MM.1S (cell line): ENCODE data around the gene MACROD2.

Source experiments
- EZH2 ChIP-seq: fragments of 300-600 bp; sonication (generic); optimal IDR thresholded peaks from 2 replicates; pipeline ENCODE3; 2017; ENCODE audit warnings: low read depth, mild to moderate bottlenecking, antibody characterized with exemption, low read length, mixed read lengths
- TF ChIP-seq, protein P1 (sequence below): fragments of 300-600 bp; sonication (generic); IDR thresholded peaks from 2 replicates; pipeline ENCODE4 v1.5.1; 2016; ENCODE audit warnings: antibody characterized with exemption, low read length, mixed read lengths

DNA sequence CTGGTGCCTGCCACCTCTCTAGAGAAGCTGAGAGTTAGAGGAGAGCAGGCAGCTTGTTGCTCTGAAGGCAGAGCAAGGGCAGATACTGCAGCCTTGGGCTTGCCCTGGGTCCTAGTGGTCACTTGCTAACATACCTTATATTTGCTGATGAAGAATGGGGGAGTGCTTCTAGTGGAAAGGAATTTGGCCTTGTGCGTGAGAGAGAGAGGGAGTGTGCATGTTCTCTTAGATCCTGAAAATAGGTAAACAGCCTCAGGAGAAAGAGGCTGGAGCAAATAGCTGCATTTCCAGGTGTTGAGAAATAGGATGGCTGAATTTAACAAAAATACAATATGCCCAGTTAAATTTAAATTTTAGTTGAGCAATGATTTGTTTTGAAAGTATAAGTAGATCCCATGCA lies 1066.6 kb downstream of the MACROD2 start:
- TF ChIP-seq EZH2: no peak
- TF ChIP-seq, protein P1, sequence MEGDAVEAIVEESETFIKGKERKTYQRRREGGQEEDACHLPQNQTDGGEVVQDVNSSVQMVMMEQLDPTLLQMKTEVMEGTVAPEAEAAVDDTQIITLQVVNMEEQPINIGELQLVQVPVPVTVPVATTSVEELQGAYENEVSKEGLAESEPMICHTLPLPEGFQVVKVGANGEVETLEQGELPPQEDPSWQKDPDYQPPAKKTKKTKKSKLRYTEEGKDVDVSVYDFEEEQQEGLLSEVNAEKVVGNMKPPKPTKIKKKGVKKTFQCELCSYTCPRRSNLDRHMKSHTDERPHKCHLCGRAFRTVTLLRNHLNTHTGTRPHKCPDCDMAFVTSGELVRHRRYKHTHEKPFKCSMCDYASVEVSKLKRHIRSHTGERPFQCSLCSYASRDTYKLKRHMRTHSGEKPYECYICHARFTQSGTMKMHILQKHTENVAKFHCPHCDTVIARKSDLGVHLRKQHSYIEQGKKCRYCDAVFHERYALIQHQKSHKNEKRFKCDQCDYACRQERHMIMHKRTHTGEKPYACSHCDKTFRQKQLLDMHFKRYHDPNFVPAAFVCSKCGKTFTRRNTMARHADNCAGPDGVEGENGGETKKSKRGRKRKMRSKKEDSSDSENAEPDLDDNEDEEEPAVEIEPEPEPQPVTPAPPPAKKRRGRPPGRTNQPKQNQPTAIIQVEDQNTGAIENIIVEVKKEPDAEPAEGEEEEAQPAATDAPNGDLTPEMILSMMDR: no peak
